Esophagus muscularis mucosa (tissue), 3 donors: ENCODE results near the gene NAA80.

Experiments used
- POLR2A ChIP-seq: fragments of 450-650 bp; IDR thresholded peaks from one replicate; pipeline ENCODE4 v1.6.1; 2017; ENCODE audit warnings: antibody characterized with exemption, moderate library complexity, mild to moderate bottlenecking, low read depth
- POLR2AphosphoS5 ChIP-seq, 2 donors: sonication (generic); formaldehyde crosslinking; IDR thresholded peaks; one replicate each; pipeline ENCODE4 v1.6.1; 2017; ENCODE audit warnings: antibody characterized with exemption in 2 of 2
- TF ChIP-seq, protein P1 (sequence below), 3 experiments: fragments of 200-600 bp in 2 of 3; fragments of 450-650 bp in 1 of 3; sonication (generic) in 2 of 3; IDR thresholded peaks; one replicate each; pipeline ENCODE4 v1.5.1; 2017 to 2019; ENCODE audit warnings: antibody characterized with exemption in 3 of 3, mild to moderate bottlenecking in 2 of 3, moderate library complexity in 1 of 3

DNA sequence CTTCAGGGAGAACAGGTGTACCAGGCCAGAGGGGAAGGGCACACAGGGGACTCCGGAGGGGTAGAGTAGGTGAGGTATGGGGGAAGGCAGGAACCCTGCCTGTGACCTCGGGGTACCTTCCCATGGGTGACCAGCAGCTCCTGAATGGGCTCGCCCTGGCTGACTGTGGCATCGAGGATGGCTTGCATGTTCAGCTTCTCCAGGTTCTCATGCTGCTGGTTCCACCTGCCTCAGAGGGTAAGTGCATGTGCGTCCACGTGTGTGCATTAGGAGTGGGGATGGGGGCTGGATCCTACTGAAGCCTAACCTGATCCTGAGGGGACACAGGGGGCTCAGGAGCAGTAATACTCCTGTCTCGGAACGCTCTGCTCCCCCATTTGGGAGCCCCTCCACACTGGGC lies 45.8 kb upstream of the NAA80 start:
- TF ChIP-seq, protein P1, sequence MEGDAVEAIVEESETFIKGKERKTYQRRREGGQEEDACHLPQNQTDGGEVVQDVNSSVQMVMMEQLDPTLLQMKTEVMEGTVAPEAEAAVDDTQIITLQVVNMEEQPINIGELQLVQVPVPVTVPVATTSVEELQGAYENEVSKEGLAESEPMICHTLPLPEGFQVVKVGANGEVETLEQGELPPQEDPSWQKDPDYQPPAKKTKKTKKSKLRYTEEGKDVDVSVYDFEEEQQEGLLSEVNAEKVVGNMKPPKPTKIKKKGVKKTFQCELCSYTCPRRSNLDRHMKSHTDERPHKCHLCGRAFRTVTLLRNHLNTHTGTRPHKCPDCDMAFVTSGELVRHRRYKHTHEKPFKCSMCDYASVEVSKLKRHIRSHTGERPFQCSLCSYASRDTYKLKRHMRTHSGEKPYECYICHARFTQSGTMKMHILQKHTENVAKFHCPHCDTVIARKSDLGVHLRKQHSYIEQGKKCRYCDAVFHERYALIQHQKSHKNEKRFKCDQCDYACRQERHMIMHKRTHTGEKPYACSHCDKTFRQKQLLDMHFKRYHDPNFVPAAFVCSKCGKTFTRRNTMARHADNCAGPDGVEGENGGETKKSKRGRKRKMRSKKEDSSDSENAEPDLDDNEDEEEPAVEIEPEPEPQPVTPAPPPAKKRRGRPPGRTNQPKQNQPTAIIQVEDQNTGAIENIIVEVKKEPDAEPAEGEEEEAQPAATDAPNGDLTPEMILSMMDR (IDR thresholded peaks at IDR 0.05) = no peak
- TF ChIP-seq POLR2AphosphoS5 (IDR thresholded peaks at IDR 0.05) = no peak
- TF ChIP-seq POLR2A = no peak
